ENCODE measurements around the gene EML6.

The EML6 gene

DNA sequence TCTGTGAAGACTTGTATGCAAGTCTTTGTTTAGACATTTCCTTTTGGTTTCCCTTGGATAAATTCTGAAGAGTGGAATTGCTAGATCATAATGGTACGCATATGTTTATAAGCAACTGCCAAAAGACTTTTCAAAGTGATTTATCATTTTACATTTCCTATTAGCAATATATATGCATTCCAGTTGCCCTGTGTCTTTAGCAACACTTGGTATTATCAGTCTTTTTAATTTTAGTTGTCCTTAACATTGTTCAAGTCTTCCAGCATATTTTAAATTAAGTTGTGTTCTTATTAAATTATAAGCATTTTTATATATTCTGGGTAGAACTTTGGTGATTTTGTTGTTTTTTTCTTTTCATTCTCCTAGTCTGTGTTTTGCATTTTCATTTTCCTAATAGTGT is 81.8 kb downstream of the EML6 start:
- no peak overlapping the region for H3K9ac ChIP-seq (ENCODE audit: low read depth, low read length, poor library complexity, severe bottlenecking)
- H3K4me2 ChIP-seq (ENCODE audit: low read depth, low read length, poor library complexity, severe bottlenecking) = no peak overlapping the region
- TF ChIP-seq, protein P1, sequence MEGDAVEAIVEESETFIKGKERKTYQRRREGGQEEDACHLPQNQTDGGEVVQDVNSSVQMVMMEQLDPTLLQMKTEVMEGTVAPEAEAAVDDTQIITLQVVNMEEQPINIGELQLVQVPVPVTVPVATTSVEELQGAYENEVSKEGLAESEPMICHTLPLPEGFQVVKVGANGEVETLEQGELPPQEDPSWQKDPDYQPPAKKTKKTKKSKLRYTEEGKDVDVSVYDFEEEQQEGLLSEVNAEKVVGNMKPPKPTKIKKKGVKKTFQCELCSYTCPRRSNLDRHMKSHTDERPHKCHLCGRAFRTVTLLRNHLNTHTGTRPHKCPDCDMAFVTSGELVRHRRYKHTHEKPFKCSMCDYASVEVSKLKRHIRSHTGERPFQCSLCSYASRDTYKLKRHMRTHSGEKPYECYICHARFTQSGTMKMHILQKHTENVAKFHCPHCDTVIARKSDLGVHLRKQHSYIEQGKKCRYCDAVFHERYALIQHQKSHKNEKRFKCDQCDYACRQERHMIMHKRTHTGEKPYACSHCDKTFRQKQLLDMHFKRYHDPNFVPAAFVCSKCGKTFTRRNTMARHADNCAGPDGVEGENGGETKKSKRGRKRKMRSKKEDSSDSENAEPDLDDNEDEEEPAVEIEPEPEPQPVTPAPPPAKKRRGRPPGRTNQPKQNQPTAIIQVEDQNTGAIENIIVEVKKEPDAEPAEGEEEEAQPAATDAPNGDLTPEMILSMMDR (conservative IDR thresholded peaks at IDR 0.05; ENCODE audit: low read length) = no peak
- TF ChIP-seq EZH2phosphoT487 (IDR thresholded peaks at IDR 0.05; ENCODE audit: borderline replicate concordance) = no peak
- H3K79me2 ChIP-seq (ENCODE audit: insufficient read depth, low read length) = no peaks in the 10 kb centered on the region
- no peaks in the 10 kb centered on the region for H3K9me3 ChIP-seq (ENCODE audit: insufficient read depth, low read depth, low read length)
- no peaks in the 10 kb centered on the region for H3F3A ChIP-seq (ENCODE audit: low read depth)
- H4K20me1 ChIP-seq (ENCODE audit: insufficient read depth, low read length, poor library complexity, severe bottlenecking) = no peaks in the 10 kb centered on the region
- no peak overlapping the region for H2AFZ ChIP-seq (ENCODE audit: low read length)
- no peaks in the 10 kb centered on the region for H3K9me2 ChIP-seq (replicated peaks; ENCODE audit: low read depth, low read length)
- H3K36me3 ChIP-seq (ENCODE audit: insufficient read depth, low read length) = no peaks in the 10 kb centered on the region
- H3K4me1 ChIP-seq (ENCODE audit: insufficient read depth, low read length, poor library complexity, severe bottlenecking) = peaks cover 11% of the 10 kb centered on the region
- H3K4me3 ChIP-seq (ENCODE audit: low read length, poor library complexity, severe bottlenecking) = no peak overlapping the region
- no peaks in the 10 kb centered on the region for H3K27me3 ChIP-seq (ENCODE audit: insufficient read depth, low read length, poor library complexity, severe bottlenecking)

DNA sequence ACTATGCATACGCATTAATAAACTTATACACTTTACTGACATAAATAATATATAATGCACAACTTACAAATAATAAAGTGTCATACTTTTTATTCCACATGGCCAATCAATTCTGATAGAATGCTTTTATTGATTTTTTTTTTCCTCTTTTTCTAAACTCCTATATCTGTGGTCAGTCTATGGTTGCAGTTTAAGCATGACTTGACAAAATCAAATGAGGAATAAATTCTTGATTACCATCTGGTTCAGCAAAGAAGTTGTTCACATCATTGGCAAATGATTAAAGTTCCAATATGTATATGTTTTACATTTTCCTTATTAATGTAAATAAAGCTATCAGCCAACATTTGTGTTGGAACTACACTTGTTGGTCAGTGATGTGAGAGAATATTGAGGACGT is 83.5 kb downstream of the EML6 start:
- H3K4me3 ChIP-seq (ENCODE audit: low read length, poor library complexity, severe bottlenecking) = no peak overlapping the region
- no peaks in the 10 kb centered on the region for H3K9me2 ChIP-seq (replicated peaks; ENCODE audit: low read depth, low read length)
- no peaks in the 10 kb centered on the region for H3K27me3 ChIP-seq (ENCODE audit: insufficient read depth, low read length, poor library complexity, severe bottlenecking)
- no peaks in the 10 kb centered on the region for H3K79me2 ChIP-seq (ENCODE audit: insufficient read depth, low read length)
- no peak overlapping the region for H3K4me2 ChIP-seq (ENCODE audit: low read depth, low read length, poor library complexity, severe bottlenecking)
- no peak overlapping the region for H2AFZ ChIP-seq (ENCODE audit: low read length)
- H4K20me1 ChIP-seq (ENCODE audit: insufficient read depth, low read length, poor library complexity, severe bottlenecking) = no peaks in the 10 kb centered on the region
- no peaks in the 10 kb centered on the region for H3K36me3 ChIP-seq (ENCODE audit: insufficient read depth, low read length)
- no peaks in the 10 kb centered on the region for H3F3A ChIP-seq (ENCODE audit: low read depth)
- no peak for TF ChIP-seq EZH2phosphoT487 (IDR thresholded peaks at IDR 0.05; ENCODE audit: borderline replicate concordance)
- TF ChIP-seq, protein P1 (conservative IDR thresholded peaks at IDR 0.05; ENCODE audit: low read length) = no peak
- H3K9me3 ChIP-seq (ENCODE audit: insufficient read depth, low read depth, low read length) = no peaks in the 10 kb centered on the region
- H3K9ac ChIP-seq (ENCODE audit: low read depth, low read length, poor library complexity, severe bottlenecking) = no peak overlapping the region
- peaks cover 11% of the 10 kb centered on the region for H3K4me1 ChIP-seq (ENCODE audit: insufficient read depth, low read length, poor library complexity, severe bottlenecking)

DNA sequence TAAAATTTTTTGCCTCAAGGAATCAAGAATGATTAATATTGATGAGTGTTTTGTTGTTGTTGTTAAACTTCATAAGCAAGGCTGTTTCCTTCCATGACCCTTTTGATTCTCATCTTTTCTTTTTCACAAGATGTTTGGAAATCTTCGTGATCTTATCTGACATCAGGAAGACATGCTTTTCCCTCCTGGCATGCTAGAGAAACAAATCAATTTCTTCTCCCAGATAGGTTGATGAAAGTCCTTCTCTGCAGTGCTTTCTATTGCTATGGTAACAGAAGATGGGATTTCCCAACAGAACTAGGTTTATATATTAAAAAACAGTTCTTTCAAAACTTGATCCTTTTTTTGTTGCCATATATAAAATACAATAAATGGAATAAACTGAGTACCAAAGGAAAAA is 85.2 kb downstream of the EML6 start:
- Histone ChIP-seq H3F3A (ENCODE audit: low read depth) (no peaks in the 10 kb centered on the region), H3K79me2 (ENCODE audit: insufficient read depth, low read length) (no peaks in the 10 kb centered on the region), H2AFZ (ENCODE audit: low read length) (no peak overlapping the region), H3K4me1 (ENCODE audit: insufficient read depth, low read length, poor library complexity, severe bottlenecking) (peaks cover 10% of the 10 kb centered on the region), H4K20me1 (ENCODE audit: insufficient read depth, low read length, poor library complexity, severe bottlenecking) (no peaks in the 10 kb centered on the region), H3K36me3 (ENCODE audit: insufficient read depth, low read length) (no peaks in the 10 kb centered on the region), H3K9me2 (replicated peaks; ENCODE audit: low read depth, low read length) (no peaks in the 10 kb centered on the region), H3K4me3 (ENCODE audit: low read length, poor library complexity, severe bottlenecking) (no peak overlapping the region), H3K27me3 (ENCODE audit: insufficient read depth, low read length, poor library complexity, severe bottlenecking) (no peaks in the 10 kb centered on the region), H3K9ac (ENCODE audit: low read depth, low read length, poor library complexity, severe bottlenecking) (no peak overlapping the region), H3K9me3 (ENCODE audit: insufficient read depth, low read depth, low read length) (no peaks in the 10 kb centered on the region), H3K4me2 (ENCODE audit: low read depth, low read length, poor library complexity, severe bottlenecking) (no peak overlapping the region)
- TF ChIP-seq, protein P1 (conservative IDR thresholded peaks at IDR 0.05; ENCODE audit: low read length) = no peak
